ENCODE data around the gene E2F4.

E2F4 gene

DNA sequence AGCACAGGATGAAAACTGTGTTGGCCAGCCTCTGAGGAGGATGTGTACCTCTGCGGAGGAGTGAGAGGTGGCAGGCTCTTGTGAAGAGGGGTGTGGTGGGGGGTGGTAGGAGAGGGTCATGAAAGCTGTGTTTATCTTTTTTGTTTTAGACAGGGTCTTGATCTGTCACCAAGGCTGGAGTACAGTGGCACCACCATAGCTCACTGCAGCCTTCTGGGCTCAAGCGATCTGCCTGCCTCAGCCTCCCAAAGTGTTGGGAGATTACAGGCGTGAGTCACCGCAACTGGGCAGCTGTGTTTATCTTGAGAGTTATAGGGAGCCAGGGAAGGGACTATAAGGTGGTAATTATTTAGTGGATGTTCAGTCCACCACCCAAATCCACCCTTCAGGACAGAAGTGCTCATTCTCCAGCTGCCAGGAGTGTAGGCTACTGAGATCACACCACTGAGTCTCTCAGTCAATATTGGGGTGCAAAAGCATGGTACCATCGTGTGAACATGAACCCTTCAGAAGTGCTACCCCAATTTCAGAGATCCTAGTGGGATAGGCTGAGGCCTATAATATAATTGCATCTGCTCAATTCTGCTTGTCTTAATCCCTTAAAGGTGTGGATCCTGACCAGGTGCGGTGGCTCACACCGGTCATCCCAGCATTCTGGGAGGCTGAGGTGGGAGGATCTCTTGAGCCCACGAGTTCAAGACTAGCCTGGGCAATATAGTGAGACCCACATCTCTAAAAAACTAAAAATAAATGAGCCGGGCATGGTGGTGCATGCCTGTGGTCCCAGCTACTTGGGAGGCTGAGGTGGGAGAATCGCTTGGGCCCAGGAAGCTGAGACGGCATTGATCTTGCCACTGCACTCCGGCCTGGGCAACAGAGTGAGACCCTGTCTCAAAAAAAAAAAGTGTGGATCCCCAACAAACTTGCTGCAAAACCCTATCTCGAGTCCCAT is 1.2 kb upstream of the E2F4 start:
- DNase-seq (ENCODE audit: low read depth) = no peak

- no peak for DNase-seq (ENCODE audit: low read depth)
These were observed 452 bp upstream of the E2F4 start for GRCh38 chr16:67191411-67191994.

DNA sequence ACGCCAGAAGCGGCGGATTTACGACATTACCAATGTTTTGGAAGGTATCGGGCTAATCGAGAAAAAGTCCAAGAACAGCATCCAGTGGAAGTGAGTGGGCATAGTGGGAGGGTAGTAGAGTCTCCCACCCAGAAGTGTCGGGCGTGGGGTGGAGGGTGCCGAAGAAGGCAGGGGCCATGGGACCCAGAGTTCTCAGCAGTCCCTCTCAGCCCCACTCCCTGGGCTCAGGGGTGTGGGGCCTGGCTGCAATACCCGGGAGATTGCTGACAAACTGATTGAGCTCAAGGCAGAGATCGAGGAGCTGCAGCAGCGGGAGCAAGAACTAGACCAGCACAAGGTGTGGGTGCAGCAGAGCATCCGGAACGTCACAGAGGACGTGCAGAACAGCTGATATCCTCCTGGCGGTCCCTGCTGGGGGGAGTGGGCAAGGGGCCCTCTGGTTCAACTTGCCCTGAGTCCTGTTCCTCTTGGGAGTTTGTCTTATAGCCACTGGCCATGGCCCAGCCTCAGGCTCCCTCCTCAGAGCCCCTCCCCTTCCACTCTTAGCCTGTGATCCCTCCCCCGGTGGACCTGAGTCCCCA is 916 bp downstream of the E2F4 start:
- no peak for DNase-seq (ENCODE audit: low read depth)

- DNase-seq (ENCODE audit: low read depth) = no peak
These were observed 1.6 kb downstream of the E2F4 start for GRCh38 chr16:67193536-67193935.

- DNase-seq (ENCODE audit: low read depth) = no peak
These were observed 2.3 kb downstream of the E2F4 start for GRCh38 chr16:67194260-67194659.

DNA sequence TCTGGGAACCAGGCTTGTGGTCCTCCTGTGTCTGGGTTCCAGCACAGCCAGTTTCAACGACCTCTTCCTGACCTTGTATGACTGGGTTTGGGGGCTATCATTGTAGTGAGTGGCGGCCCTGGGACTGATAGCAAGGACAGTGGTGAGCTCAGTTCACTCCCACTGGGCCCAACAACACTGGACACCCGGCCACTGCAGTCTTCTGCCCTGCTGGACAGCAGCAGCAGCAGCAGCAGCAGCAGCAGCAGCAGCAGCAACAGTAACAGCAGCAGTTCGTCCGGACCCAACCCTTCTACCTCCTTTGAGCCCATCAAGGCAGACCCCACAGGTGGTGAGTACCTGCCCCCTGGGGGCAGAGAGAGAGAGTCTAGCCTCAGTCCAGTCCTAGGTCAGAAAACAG is 3.7 kb downstream of the E2F4 start:
- DNase-seq (ENCODE audit: low read depth) = no peak

GRCh38 chr16:67196881-67197280 is 4.9 kb downstream of the E2F4 start:
- no peak for DNase-seq (ENCODE audit: low read depth)

- DNase-seq (ENCODE audit: low read depth) = no peak
These were observed 5.7 kb downstream of the E2F4 start for GRCh38 chr16:67197704-67198103.

DNA sequence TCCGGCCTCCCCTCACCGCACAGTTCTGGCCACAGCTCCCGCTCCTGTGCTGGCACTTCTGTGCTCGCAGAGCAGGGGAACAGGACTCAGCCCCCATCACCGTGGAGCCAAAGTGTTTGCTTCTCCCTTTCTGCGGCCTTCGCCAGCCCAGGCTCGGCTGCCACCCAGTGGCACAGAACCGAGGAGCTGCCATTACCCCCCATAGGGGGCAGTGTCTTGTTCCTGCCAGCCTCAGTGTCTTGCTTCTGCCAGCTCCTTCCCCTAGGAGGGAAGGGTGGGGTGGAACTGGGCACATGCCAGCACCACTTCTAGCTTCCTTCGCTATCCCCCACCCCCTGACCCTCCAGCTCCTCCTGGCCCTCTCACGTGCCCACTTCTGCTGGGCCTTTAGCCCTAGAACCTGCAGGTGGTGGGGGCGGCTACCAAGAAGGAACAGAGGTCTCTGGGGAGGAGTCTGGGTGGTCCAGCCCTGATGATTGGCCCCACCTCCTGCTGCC is 6.3 kb downstream of the E2F4 start:
- no peak for DNase-seq (ENCODE audit: low read depth)

DNA sequence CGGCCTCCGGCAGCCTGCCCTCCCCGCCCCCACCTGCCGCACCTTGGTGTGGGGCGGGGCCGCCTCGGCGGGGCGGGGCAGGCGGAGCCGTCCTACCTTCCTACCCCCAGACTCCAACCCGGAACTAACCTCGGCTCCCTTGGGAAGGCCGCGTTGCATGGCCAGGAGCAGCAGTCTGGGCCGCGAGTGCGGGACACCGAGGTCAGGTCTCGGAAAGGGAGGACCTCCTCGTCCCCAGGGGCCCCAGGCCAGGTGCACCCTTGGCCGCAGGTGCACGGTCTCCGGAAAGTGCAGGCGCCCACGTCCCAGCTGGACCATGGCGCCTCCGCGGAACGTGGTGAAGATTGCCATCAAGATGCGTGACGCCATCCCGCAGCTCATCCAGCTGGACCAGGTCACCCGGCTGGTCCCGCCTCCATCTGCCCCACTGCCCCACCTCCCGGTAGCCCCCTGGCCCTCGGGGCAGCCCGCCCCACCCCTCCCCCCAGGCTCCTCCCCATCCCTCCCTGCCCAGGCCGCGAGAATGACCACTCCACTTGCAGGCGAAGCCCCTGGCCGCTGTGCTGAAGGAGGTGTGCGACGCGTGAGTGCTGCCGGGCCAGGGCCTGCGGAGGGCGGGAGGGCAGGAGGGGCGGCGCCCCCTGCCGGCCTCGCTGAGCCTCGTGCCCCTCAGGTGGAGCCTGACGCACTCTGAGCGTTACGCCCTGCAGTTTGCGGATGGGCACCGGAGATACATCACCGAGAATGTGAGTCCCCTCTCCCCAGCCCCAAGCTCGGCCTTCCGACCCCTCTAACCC is 7.3 kb downstream of the E2F4 start, which contains the start of gene ELMO3:
Gene ELMO3 (plus strand): TSS at position 121 of the 797 bp plus-strand sequence. CDS start 196 bp downstream, at position 317.
- no peak for DNase-seq (ENCODE audit: low read depth)

- DNase-seq (ENCODE audit: low read depth) = no peak
These were observed 7.8 kb downstream of the E2F4 start for GRCh38 chr16:67199808-67200198.

- DNase-seq (ENCODE audit: low read depth) = no peak
These were observed 8.5 kb downstream of the E2F4 start for GRCh38 chr16:67200491-67200890.

DNA sequence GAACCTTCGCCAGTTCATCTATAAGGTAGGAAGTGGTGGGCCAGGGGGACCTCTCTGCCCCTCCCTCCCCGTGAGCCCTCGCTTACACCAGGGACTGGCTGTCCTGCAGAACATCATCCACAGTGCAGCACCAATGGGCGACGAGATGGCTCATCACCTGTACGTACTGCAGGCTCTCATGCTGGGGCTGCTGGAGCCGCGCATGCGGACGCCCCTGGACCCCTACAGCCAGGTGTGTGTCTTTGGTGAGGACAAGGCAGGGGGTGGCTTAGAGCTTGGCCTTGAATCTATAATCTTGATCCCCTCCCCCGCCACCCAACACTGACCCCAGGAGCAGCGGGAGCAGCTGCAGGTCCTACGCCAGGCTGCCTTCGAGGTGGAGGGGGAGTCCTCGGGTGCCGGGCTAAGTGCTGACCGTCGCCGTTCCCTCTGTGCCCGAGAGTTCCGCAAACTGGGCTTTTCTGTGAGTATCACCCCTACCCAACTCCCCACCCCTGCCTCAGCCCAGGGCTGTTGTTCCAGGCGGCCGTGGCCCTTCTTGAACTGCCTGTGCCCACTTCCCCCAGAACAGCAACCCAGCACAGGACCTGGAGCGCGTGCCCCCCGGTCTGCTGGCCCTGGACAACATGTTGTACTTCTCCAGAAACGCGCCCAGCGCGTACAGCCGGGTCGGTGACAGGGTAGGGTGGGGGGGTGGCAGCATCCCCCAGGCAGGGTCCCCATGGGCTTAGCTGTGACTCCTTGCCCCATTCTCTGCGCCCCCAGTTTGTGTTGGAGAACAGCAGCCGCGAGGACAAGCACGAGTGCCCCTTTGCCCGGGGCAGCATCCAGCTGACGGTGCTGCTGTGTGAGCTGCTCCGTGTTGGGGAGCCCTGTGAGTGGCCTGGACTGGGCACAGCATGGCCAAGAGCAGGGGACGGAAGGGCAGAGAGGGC is 9.7 kb downstream of the E2F4 start:
- no peak for DNase-seq (ENCODE audit: low read depth)

DNA sequence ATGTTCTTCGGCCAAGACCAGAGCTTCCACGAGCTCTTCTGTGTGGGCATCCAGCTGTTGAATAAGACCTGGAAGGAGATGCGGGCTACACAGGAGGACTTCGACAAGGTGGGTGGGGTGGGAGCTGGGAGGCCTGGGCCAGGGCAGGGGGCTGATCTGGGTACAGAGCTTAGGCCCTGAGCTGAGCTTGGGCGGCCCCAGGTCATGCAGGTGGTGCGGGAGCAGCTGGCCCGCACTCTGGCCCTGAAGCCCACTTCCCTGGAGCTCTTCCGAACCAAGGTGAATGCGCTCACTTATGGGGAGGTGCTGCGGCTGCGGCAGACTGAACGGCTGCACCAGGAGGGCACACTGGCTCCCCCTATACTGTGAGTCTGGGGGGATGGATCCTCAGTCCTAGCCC is 10.5 kb downstream of the E2F4 start:
- no peak for DNase-seq (ENCODE audit: low read depth)

DNA sequence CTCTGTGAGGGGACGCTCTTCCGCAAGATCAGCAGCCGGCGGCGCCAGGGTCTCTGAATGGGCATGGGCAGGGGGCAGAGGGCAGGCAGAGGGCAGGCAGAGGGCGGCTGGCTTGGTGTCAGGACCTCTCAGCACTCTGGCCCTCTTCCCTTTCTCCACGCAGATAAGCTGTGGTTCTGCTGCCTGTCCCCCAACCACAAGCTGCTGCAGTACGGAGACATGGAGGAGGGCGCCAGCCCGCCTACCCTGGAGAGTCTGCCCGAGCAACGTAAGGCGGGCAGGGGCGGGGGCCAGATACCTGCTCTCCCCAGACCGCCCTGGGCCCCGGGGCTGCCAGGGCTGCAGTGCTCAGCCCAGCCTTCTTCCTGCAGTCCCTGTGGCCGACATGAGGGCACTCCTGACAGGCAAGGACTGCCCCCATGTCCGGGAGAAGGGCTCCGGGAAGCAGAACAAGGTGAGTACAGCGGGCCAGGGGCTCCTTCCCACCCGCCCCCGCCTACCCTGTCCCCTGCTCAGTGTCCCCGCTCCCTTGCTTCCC is 11.1 kb downstream of the E2F4 start:
- no peak for DNase-seq (ENCODE audit: low read depth)

- DNase-seq (ENCODE audit: low read depth) = no peak
These were observed 12.1 kb downstream of the E2F4 start for GRCh38 chr16:67204076-67204475.

DNA sequence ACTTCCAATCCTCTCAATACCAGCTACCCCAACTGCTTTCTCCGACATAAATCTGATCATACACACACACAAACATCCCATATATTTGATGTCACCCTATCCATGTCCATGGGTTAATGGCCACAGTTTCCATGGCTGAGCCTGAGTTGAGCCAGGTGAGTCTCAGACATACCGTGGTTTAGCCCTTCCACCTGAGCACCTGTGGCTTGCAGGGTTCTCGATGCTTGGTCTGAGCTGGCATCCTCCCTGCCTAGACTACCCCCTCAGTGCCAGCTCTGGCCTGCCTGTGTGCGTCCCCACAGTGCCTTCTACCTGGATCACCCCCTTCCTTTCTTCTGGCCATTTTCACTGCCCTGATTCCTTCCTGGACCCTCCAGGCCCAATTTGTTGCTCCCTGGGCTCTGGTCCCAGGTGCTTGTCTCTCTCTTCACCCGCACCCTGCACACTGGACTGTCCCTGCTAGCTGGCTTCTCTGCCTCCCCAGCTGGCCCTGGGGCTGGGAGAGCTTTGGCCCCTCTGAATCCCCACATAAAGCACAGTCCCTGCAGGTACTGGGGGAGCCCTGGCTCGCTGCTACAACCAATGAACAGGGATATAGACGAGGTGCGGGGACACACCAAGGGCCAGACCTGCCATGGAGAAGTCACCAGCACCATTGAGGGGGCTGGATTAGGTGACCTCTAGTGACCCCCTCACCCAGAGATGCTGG is 14.3 kb downstream of the E2F4 start:
- no peak for DNase-seq (ENCODE audit: low read depth)

DNA sequence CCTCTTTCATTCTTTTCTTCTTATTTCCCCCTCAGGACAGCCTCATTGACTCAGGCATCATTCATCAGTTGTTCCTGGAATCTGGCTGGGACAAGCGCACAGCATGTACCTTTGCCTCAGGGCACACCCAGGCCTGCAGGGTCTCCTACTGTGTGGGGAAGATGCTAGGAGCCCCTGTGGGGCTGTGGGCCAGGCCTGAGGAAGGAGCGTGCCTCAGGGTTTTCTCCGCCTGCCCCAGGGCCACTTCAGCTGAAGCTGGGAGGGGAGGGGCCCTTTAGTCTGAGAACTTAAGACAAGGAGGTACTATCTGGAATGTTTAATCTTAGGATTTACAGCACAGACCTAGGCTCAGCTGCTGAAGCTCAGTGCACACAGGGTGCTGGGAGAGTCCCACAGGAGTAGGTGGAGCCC is 14.9 kb downstream of the E2F4 start:
- no peak for DNase-seq (ENCODE audit: low read depth)

DNA sequence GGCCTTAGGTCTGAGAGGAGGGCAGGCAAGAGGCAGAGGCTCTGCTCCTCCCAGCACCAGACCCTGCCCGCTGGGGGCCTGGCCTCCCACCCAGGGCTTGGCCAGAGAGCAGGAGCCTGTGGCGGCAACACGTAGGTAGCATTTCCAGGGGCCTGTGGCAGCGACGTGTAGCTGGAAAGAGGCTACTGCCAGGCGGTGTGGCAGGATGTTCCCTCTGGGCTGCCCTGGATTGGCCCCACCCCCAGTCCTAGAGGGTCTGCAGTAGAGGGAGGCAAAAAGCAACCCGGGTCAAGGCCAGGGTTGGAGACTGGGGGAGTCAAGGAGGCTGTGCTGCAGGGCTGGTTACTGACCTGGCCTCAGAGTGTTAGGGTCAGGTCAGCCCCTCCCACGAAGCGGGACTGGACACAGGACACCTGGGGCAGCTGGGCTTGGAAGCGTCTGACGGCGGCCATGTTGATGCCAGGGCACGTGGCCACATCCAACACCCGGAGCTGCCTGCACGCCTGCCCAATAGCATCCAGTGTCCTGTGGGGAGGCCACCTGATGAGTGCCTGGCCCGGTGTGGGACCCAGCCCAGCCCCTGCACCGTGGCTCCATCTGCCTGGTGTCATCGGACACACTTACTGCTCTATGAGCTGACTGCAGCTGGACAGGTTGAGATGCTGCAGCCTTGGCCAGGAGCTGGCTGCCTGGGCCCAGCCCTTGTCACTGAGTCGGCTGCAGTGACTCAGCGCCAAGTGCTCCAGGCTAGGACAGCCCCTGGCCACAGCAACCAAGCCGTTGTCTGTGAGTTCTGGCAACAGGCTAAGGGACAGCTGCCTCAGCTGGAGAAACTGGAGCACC is 15.5 kb downstream of the E2F4 start:
- no peak for DNase-seq (ENCODE audit: low read depth)
